OCI-LY1 (cell line): ENCODE measurements around the gene RBM38.

Experiments used
- H2AFZ ChIP-seq: fragments of 200-600 bp; sonication (generic), shearing (Covaris generic); 2 replicates; pipeline ENCODE4 v1.6.0; 2014; ENCODE audit warnings: antibody characterized with exemption, mild to moderate bottlenecking, low read length
- H3F3A ChIP-seq: fragments of 200-600 bp; sonication (generic), shearing (Covaris generic); 2 replicates; pipeline ENCODE4 v1.6.0; 2014; ENCODE audit warnings: mild to moderate bottlenecking, antibody characterized with exemption, low read length, moderate library complexity; ENCODE audit not compliant: insufficient read depth
- H3K27ac ChIP-seq: fragments of 200-600 bp; sonication (generic); 2 replicates; pipeline ENCODE4 v1.5.1; 2014; ENCODE audit warnings: low read length, mixed run types, mild to moderate bottlenecking, low read depth; ENCODE audit not compliant: poor library complexity, severe bottlenecking
- H3K27me3 ChIP-seq: fragments of 200-600 bp; sonication (generic); 2 replicates; pipeline ENCODE4 v1.6.0; 2014; ENCODE audit warnings: antibody characterized with exemption, mild to moderate bottlenecking, low read length, moderate library complexity; ENCODE audit not compliant: insufficient read depth
- H3K36me3 ChIP-seq: fragments of 200-600 bp; sonication (generic); 2 replicates; pipeline ENCODE4 v1.6.1; 2014; ENCODE audit warnings: mild to moderate bottlenecking, antibody characterized with exemption, low read length, moderate library complexity, mixed read lengths; ENCODE audit not compliant: insufficient read depth
- H3K4me1 ChIP-seq: fragments of 200-600 bp; sonication (generic); 2 replicates; pipeline ENCODE4 v1.5.1; 2014; ENCODE audit warnings: mild to moderate bottlenecking, low read length, moderate library complexity; ENCODE audit not compliant: insufficient read depth, severe bottlenecking
- H3K4me2 ChIP-seq: fragments of 200-600 bp; sonication (generic), shearing (Covaris generic); 2 replicates; pipeline ENCODE4 v1.6.1; 2014; ENCODE audit warnings: low read length
- H3K4me3 ChIP-seq: fragments of 200-600 bp; sonication (generic); 2 replicates; pipeline ENCODE4 v1.5.1; 2014; ENCODE audit warnings: low read length, low read depth, mild to moderate bottlenecking, mixed read lengths; ENCODE audit not compliant: poor library complexity, severe bottlenecking
- H3K79me2 ChIP-seq: fragments of 200-600 bp; shearing (Covaris generic); 2 replicates; pipeline ENCODE4 v1.6.1; 2016; ENCODE audit warnings: mixed run types, low read length, mixed read lengths; ENCODE audit not compliant: insufficient read depth
- H3K9ac ChIP-seq: fragments of 200-600 bp; sonication (generic), shearing (Covaris generic); 2 replicates; pipeline ENCODE4 v1.6.1; 2014; ENCODE audit warnings: mild to moderate bottlenecking, low read length, mixed read lengths
- H3K9me2 ChIP-seq: fragments of 200-600 bp; sonication (generic), shearing (Covaris generic); 2 replicates; pipeline ENCODE4 v1.6.1; 2014; ENCODE audit warnings: low read depth, mild to moderate bottlenecking, low read length, mixed read lengths
- H3K9me3 ChIP-seq: fragments of 200-600 bp; shearing (Covaris generic); 2 replicates; pipeline ENCODE4 v1.6.1; 2014; ENCODE audit warnings: low read length, mixed read lengths
- H4K20me1 ChIP-seq: fragments of 200-600 bp; sonication (generic), shearing (Covaris generic); 2 replicates; pipeline ENCODE4 v1.6.0; 2016; ENCODE audit warnings: mild to moderate bottlenecking, low read length; ENCODE audit not compliant: insufficient read depth
- CTCF ChIP-seq: fragments of 200-600 bp; sonication (generic), shearing (Covaris generic); IDR thresholded peaks from 2 replicates; pipeline ENCODE4 v1.5.1; 2017; ENCODE audit warnings: mild to moderate bottlenecking, antibody characterized with exemption, low read length, moderate library complexity, mixed read lengths
- EZH2 ChIP-seq: fragments of 200-600 bp; sonication (generic), shearing (Covaris generic); IDR thresholded peaks from 2 replicates; pipeline ENCODE4 v1.8.0; 2017; ENCODE audit warnings: borderline replicate concordance, mixed run types, mild to moderate bottlenecking, antibody characterized with exemption, low read length, moderate library complexity, mixed read lengths

The RBM38 gene

GRCh38 chr20:57402206-57403125 lies 11.3 kb downstream of the RBM38 start:
- Histone ChIP-seq H3K4me2 (no peak overlapping the region), H3K9me3 (no peaks in the 10 kb centered on the region), H3K4me1 (peaks cover 43% of the 10 kb centered on the region), H2AFZ (no peak overlapping the region), H3F3A (peaks cover 7% of the 10 kb centered on the region; the same call in 1 of the 2 replicates), H3K27ac (no peak overlapping the region), H3K9ac (no peak overlapping the region), H3K9me2 (no peaks in the 10 kb centered on the region), H3K27me3 (no peaks in the 10 kb centered on the region), H3K36me3 (peaks cover 94% of the 10 kb centered on the region), H3K79me2 (peaks cover 9% of the 10 kb centered on the region), H3K4me3 (no peak overlapping the region), H4K20me1 (no peaks in the 10 kb centered on the region)
- TF ChIP-seq EZH2: no peak
- no peak for TF ChIP-seq CTCF

GRCh38 chr20:57403216-57403615 lies 12.0 kb downstream of the RBM38 start:
- H3K36me3 ChIP-seq: peaks cover 96% of the 10 kb centered on the region
- no peak overlapping the region for H3K27ac ChIP-seq
- no peaks in the 10 kb centered on the region for H4K20me1 ChIP-seq

GRCh38 chr20:57404006-57404405 lies 12.8 kb downstream of the RBM38 start:
- Histone ChIP-seq H3K4me2 (no peak overlapping the region), H3K27ac (no peak overlapping the region), H3K36me3 (peaks cover 99% of the 10 kb centered on the region), H3K4me3 (no peak overlapping the region), H3K9me2 (no peaks in the 10 kb centered on the region), H3K9me3 (no peaks in the 10 kb centered on the region), H2AFZ (no peak overlapping the region), H3F3A (peaks cover 5% of the 10 kb centered on the region; the same call in 1 of the 2 replicates), H3K79me2 (peaks cover 5% of the 10 kb centered on the region), H3K9ac (no peak overlapping the region), H3K27me3 (no peaks in the 10 kb centered on the region), H4K20me1 (no peaks in the 10 kb centered on the region), H3K4me1 (peaks cover 27% of the 10 kb centered on the region)
- TF ChIP-seq CTCF: no peak
- TF ChIP-seq EZH2: no peak

More at GRCh38 chr20:57403216-57403615, 12.0 kb downstream of the RBM38 start:
- peaks cover 9% of the 10 kb centered on the region for H3K79me2 ChIP-seq
- H3K4me2 ChIP-seq: no peak overlapping the region
- H3K9ac ChIP-seq: no peak overlapping the region
- no peak for TF ChIP-seq EZH2
- TF ChIP-seq CTCF: no peak
- peaks cover 5% of the 10 kb centered on the region; the same call in 1 of the 2 replicates for H3F3A ChIP-seq
- H3K4me1 ChIP-seq: peaks cover 35% of the 10 kb centered on the region
- no peak overlapping the region for H2AFZ ChIP-seq
- no peak overlapping the region for H3K4me3 ChIP-seq
- no peaks in the 10 kb centered on the region for H3K9me3 ChIP-seq
- H3K9me2 ChIP-seq: no peaks in the 10 kb centered on the region
- no peaks in the 10 kb centered on the region for H3K27me3 ChIP-seq
